Astrocyte (in vitro differentiated cells and primary cell): ENCODE data around the gene SNRPD1. TPM values are rescaled to one million over a fixed set of nuclear protein-coding genes. Genes with fewer than 3 reads are reported as not detected.

ENCODE experiments used
- DNase-seq: peaks from one replicate; pipeline ENCODE4 v3.0.0-alpha.2; 2010; ENCODE audit warnings: low read depth
- FAIRE-seq: peaks from 2 replicates; lab custom pipeline; 2011; peaks lifted over from hg19 to GRCh38; lab: Jason Lieb, UNC
- H2AFZ ChIP-seq: 2 replicates; pipeline ENCODE4 v1.6.0; 2012; ENCODE audit warnings: low read depth, low read length, inconsistent platforms
- H3K27ac ChIP-seq: 2 replicates; pipeline ENCODE4 v1.5.1; 2011; ENCODE audit warnings: low read depth, low read length, inconsistent platforms
- H3K27me3 ChIP-seq: 2 replicates; pipeline ENCODE4 v1.6.0; 2011; ENCODE audit warnings: low read length, inconsistent platforms; ENCODE audit not compliant: insufficient read depth
- H3K36me3 ChIP-seq: 2 replicates; pipeline ENCODE4 v1.5.1; 2011; ENCODE audit warnings: low read length, inconsistent platforms; ENCODE audit not compliant: insufficient read depth
- H3K4me1 ChIP-seq: 2 replicates; pipeline ENCODE4 v1.5.1; 2011; ENCODE audit warnings: low read length, inconsistent platforms; ENCODE audit not compliant: insufficient read depth
- H3K4me2 ChIP-seq: 2 replicates; pipeline ENCODE4 v1.6.0; 2012; ENCODE audit warnings: low read length, inconsistent platforms
- H3K4me3 ChIP-seq: 2 replicates; pipeline ENCODE4 v1.5.1; 2011; ENCODE audit warnings: low read depth, mild to moderate bottlenecking, low read length, inconsistent platforms; ENCODE audit not compliant: insufficient read depth
- H3K79me2 ChIP-seq: 2 replicates; pipeline ENCODE4 v1.6.0; 2012; ENCODE audit warnings: mild to moderate bottlenecking, low read length, inconsistent platforms; ENCODE audit not compliant: insufficient read depth
- H3K9ac ChIP-seq: 2 replicates; pipeline ENCODE4 v1.6.0; 2012; ENCODE audit warnings: mild to moderate bottlenecking, low read length, inconsistent platforms
- H3K9me3 ChIP-seq: 2 replicates; pipeline ENCODE4 v1.5.1; 2012; ENCODE audit warnings: low read depth, mild to moderate bottlenecking, low read length, inconsistent platforms; ENCODE audit not compliant: insufficient read depth
- H4K20me1 ChIP-seq: 2 replicates; pipeline ENCODE4 v1.6.0; 2012; ENCODE audit warnings: low read length, inconsistent platforms; ENCODE audit not compliant: insufficient read depth
- H3K27ac Mint-ChIP-seq: one replicate; pipeline ENCODE4 v1.8.0; 2021; ENCODE audit warnings: mild to moderate bottlenecking, mixed read lengths; ENCODE audit not compliant: unreplicated experiment
- H3K27me3 Mint-ChIP-seq: one replicate; pipeline ENCODE4 v1.8.0; 2021; ENCODE audit warnings: low read depth, mixed read lengths; ENCODE audit not compliant: unreplicated experiment
- H3K36me3 Mint-ChIP-seq: one replicate; pipeline ENCODE4 v1.8.0; 2021; ENCODE audit warnings: low read depth, mixed read lengths; ENCODE audit not compliant: unreplicated experiment
- H3K4me1 Mint-ChIP-seq: one replicate; pipeline ENCODE4 v1.8.0; 2021; ENCODE audit warnings: low read depth, mixed read lengths; ENCODE audit not compliant: unreplicated experiment
- H3K4me3 Mint-ChIP-seq: one replicate; pipeline ENCODE4 v1.8.0; 2021; ENCODE audit warnings: mild to moderate bottlenecking, moderate library complexity, mixed read lengths; ENCODE audit not compliant: unreplicated experiment
- H3K9me3 Mint-ChIP-seq: one replicate; pipeline ENCODE4 v1.8.0; 2021; ENCODE audit warnings: mild to moderate bottlenecking, mixed read lengths; ENCODE audit not compliant: unreplicated experiment
- CTCF ChIP-seq: IDR thresholded peaks from 2 replicates; pipeline ENCODE4 v1.5.1; 2011; ENCODE audit warnings: low read depth, mild to moderate bottlenecking, inconsistent platforms, low read length, moderate library complexity; ENCODE audit not compliant: insufficient read depth
- EZH2 ChIP-seq: IDR thresholded peaks from 2 replicates; pipeline ENCODE4 v1.6.1; 2012; ENCODE audit warnings: mild to moderate bottlenecking, low read length, inconsistent platforms; ENCODE audit not compliant: insufficient read depth
- total RNA-seq: library from RNA; stranded (reverse); gene quantifications from 2 replicates; pipeline ENCODE4 v1.2.1, GENCODE V29; 2021

The SNRPD1 gene
- total RNA-seq, 1 donor from 2014 or later, result 60.6 TPM

DNA sequence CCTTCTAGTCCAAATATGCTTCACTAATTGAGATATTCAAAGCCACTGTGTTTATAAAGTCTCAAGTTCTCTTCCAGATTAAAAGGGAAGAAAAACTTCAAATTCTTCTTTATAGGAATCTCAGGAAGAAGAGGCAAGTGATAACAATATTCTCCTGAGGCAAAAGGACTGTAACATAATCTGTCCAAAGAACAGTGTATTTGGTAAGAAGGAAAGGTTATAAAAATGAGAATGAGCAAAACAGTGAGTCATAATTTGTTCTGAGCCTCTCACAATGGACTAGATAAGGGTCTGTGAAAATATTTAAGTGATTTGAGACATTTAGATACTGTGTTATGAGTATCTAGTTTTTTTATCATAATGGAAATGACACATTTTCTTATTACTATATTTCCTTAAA is 44.3 kb downstream of the SNRPD1 start:
- no peaks in the 10 kb centered on the region for H3K9me3 Mint-ChIP-seq
- H3K4me3 Mint-ChIP-seq, result no peak overlapping the region
- Histone ChIP-seq H4K20me1 (no peaks in the 10 kb centered on the region), H3K4me2 (peak overlapping the region; percentile 3), H3K36me3 (no peaks in the 10 kb centered on the region), H3K9ac (no peak overlapping the region), H3K4me3 (no peak overlapping the region), H3K27ac (no peak overlapping the region), H3K9me3 (no peaks in the 10 kb centered on the region), H3K79me2 (no peaks in the 10 kb centered on the region), H2AFZ (no peak overlapping the region), H3K27me3 (no peaks in the 10 kb centered on the region), H3K4me1 (no peaks in the 10 kb centered on the region)
- no peaks in the 10 kb centered on the region for H3K4me1 Mint-ChIP-seq
- no peak for FAIRE-seq
- H3K27me3 Mint-ChIP-seq, result no peaks in the 10 kb centered on the region
- TF ChIP-seq EZH2 (no peak), CTCF (no peak)
- no peak overlapping the region for H3K27ac Mint-ChIP-seq
- DNase-seq, result peak; percentile 56
- H3K36me3 Mint-ChIP-seq, result no peaks in the 10 kb centered on the region

- Histone ChIP-seq H3K79me2 (no peaks in the 10 kb centered on the region), H3K4me3 (no peak overlapping the region), H2AFZ (no peak overlapping the region), H3K4me1 (no peaks in the 10 kb centered on the region), H3K4me2 (no peak overlapping the region), H3K27ac (no peak overlapping the region), H3K36me3 (no peaks in the 10 kb centered on the region), H3K9me3 (no peaks in the 10 kb centered on the region), H3K9ac (no peak overlapping the region), H3K27me3 (no peaks in the 10 kb centered on the region), H4K20me1 (no peaks in the 10 kb centered on the region)
- Mint-ChIP-seq H3K27me3 (no peaks in the 10 kb centered on the region), H3K36me3 (no peaks in the 10 kb centered on the region), H3K4me1 (no peaks in the 10 kb centered on the region), H3K27ac (no peak overlapping the region), H3K9me3 (no peaks in the 10 kb centered on the region), H3K4me3 (no peak overlapping the region)
- TF ChIP-seq CTCF (no peak), EZH2 (no peak)
- DNase-seq, result no peak
- FAIRE-seq, result no peak
Observed at GRCh38 chr18:21660078-21660477, 48.0 kb downstream of the SNRPD1 start.

DNA sequence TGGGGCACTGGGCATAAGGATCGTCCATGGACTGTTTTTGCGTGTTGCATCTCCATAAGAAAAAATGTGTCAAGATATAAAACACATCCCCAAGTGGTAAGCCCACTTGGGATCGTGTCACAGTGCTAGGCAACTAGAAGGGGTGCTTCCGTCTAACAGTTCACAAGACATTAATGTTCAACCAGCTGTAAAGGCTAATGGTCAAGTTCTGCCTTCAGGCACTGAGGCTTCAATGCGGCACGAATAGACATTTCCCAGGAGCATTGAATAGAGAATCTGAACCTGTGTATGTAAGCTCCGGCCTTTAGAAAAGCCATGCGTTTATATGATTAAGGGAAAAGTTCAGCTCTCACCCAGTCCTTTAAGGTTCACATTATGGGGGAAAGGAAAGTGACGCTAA is 50.5 kb downstream of the SNRPD1 start:
- Mint-ChIP-seq H3K9me3 (no peaks in the 10 kb centered on the region), H3K4me1 (no peaks in the 10 kb centered on the region), H3K27ac (no peak overlapping the region), H3K4me3 (no peak overlapping the region), H3K36me3 (no peaks in the 10 kb centered on the region), H3K27me3 (no peaks in the 10 kb centered on the region)
- Histone ChIP-seq H3K27me3 (no peaks in the 10 kb centered on the region), H3K4me3 (no peak overlapping the region), H3K27ac (no peak overlapping the region), H3K9ac (no peak overlapping the region), H3K4me2 (no peak overlapping the region), H2AFZ (no peak overlapping the region), H3K79me2 (no peaks in the 10 kb centered on the region), H3K4me1 (no peaks in the 10 kb centered on the region), H4K20me1 (no peaks in the 10 kb centered on the region), H3K9me3 (no peaks in the 10 kb centered on the region), H3K36me3 (no peaks in the 10 kb centered on the region)
- DNase-seq (no peak), FAIRE-seq (no peak)
- TF ChIP-seq CTCF (no peak), EZH2 (no peak)
